Limb (tissue), 2 donors: ENCODE results near the gene DPH1.
A peak's percentile ranks its signal among the peaks of the same experiment; 100 is the strongest.

Experiments
- DNase-seq, 2 donors: peaks; one replicate each; pipeline ENCODE4 v3.0.0-alpha.2; 2016; ENCODE audit errors: extremely low spot score in 2 of 2

Gene DPH1

GRCh38 chr17:2049333-2050299 lies 19.7 kb downstream of the DPH1 start:
- DNase-seq: peak; percentile 72 to 95

- peak; percentile 30 to 90 for DNase-seq
These were observed 20.5 kb downstream of the DPH1 start for GRCh38 chr17:2050300-2051060.

- DNase-seq: peak in 1 of 2 donors; percentile 78
These were observed 21.3 kb downstream of the DPH1 start for GRCh38 chr17:2051061-2051932.

GRCh38 chr17:2051933-2052559 lies 22.1 kb downstream of the DPH1 start:
- DNase-seq: peak; percentile 0 to 45

- peak; percentile 59 to 87 for DNase-seq
These were observed 23.7 kb downstream of the DPH1 start for GRCh38 chr17:2053380-2054261.

- DNase-seq: peak in 1 of 2 donors; percentile 78
These were observed 24.2 kb downstream of the DPH1 start for GRCh38 chr17:2054262-2054511.

- DNase-seq: peak; percentile 80 to 90
These were observed 24.7 kb downstream of the DPH1 start, which contains the start of gene HIC1 for GRCh38 chr17:2054512-2055291. Gene HIC1 (plus strand): TSS chr17:2055103. CDS start chr17:2056691, 1,588 bp downstream.

GRCh38 chr17:2055292-2056205 lies 25.6 kb downstream of the DPH1 start:
- peak in 1 of 2 donors; percentile 7 for DNase-seq

GRCh38 chr17:2056206-2057174 lies 26.5 kb downstream of the DPH1 start:
- DNase-seq: peak in 1 of 2 donors; percentile 73

- DNase-seq: peak in 1 of 2 donors; percentile 65
These were observed 27.3 kb downstream of the DPH1 start for GRCh38 chr17:2057175-2057759.

GRCh38 chr17:2057760-2058585 lies 28.0 kb downstream of the DPH1 start:
- DNase-seq: peak; percentile 1 to 76

- DNase-seq: peak in 1 of 2 donors; percentile 7
These were observed 28.9 kb downstream of the DPH1 start for GRCh38 chr17:2058586-2059546.

GRCh38 chr17:2059547-2060384 lies 29.8 kb downstream of the DPH1 start:
- peak; percentile 0 to 32 for DNase-seq

GRCh38 chr17:2060385-2060658 lies 30.4 kb downstream of the DPH1 start:
- DNase-seq: peak in 1 of 2 donors; percentile 0
